H9 (cell line): ENCODE results near the gene NRG2. TPM values are rescaled to one million over a fixed set of nuclear protein-coding genes. Genes with fewer than 3 reads are reported as not detected.

ENCODE experiments used
- DNase-seq: peaks from one replicate; pipeline ENCODE4 v3.0.0-alpha.2; 2017
- H2AFZ ChIP-seq: one replicate; pipeline ENCODE4 v1.6.1; 2013; ENCODE audit warnings: mild to moderate bottlenecking, low read length, control low read depth, moderate library complexity
- H2AK5ac ChIP-seq: 2 replicates; pipeline ENCODE4 v1.6.1; 2013; ENCODE audit warnings: low read length, control low read depth, mixed read lengths; ENCODE audit not compliant: insufficient read length
- H2BK120ac ChIP-seq: one replicate; pipeline ENCODE4 v1.6.1; 2013; ENCODE audit warnings: low read depth, mild to moderate bottlenecking, low read length, control low read depth, inconsistent platforms; ENCODE audit not compliant: poor library complexity, severe bottlenecking
- H2BK12ac ChIP-seq: 2 replicates; pipeline ENCODE4 v1.6.1; 2013; ENCODE audit warnings: low read length, control low read depth, mixed read lengths, low read depth; ENCODE audit not compliant: insufficient read length
- H2BK15ac ChIP-seq: 2 replicates; pipeline ENCODE4 v1.6.1; 2013; ENCODE audit warnings: low read depth, low read length, control low read depth
- H2BK20ac ChIP-seq: one replicate; pipeline ENCODE4 v1.6.1; 2013; ENCODE audit warnings: low read depth, mild to moderate bottlenecking, low read length, control low read depth, inconsistent platforms; ENCODE audit not compliant: poor library complexity, severe bottlenecking
- H2BK5ac ChIP-seq: 2 replicates; pipeline ENCODE4 v1.6.1; 2013; ENCODE audit warnings: low read length, control low read depth, mixed read lengths; ENCODE audit not compliant: insufficient read length
- H3K14ac ChIP-seq: 2 replicates; pipeline ENCODE4 v1.6.1; 2013; ENCODE audit warnings: low read length, control low read depth; ENCODE audit not compliant: insufficient read depth
- H3K18ac ChIP-seq: 2 replicates; pipeline ENCODE4 v1.6.1; 2013; ENCODE audit warnings: low read depth, mild to moderate bottlenecking, mixed read lengths, low read length, control low read depth; ENCODE audit not compliant: insufficient read length
- H3K23ac ChIP-seq: 2 replicates; pipeline ENCODE4 v1.6.1; 2013; ENCODE audit warnings: low read length, control low read depth, mixed read lengths, low read depth; ENCODE audit not compliant: insufficient read length
- H3K23me2 ChIP-seq: 2 replicates; pipeline ENCODE4 v1.6.1; 2013; ENCODE audit warnings: low read depth, mild to moderate bottlenecking, mixed read lengths, low read length, control low read depth; ENCODE audit not compliant: insufficient read length, poor library complexity, severe bottlenecking
- H3K27ac ChIP-seq: 2 replicates; pipeline ENCODE4 v1.5.1; 2013; ENCODE audit warnings: low read length, control low read depth, mixed read lengths, low read depth; ENCODE audit not compliant: insufficient read length
- H3K27me3 ChIP-seq: 2 replicates; pipeline ENCODE4 v1.6.1; 2013; ENCODE audit warnings: low read length, control low read depth, inconsistent platforms; ENCODE audit not compliant: insufficient read depth
- H3K4ac ChIP-seq: 2 replicates; pipeline ENCODE4 v1.6.1; 2013; ENCODE audit warnings: low read depth, mild to moderate bottlenecking, control low read depth, inconsistent platforms, low read length, moderate library complexity
- H3K4me1 ChIP-seq: 2 replicates; pipeline ENCODE4 v1.6.1; 2013; ENCODE audit warnings: low read length, control low read depth, inconsistent platforms; ENCODE audit not compliant: insufficient read depth
- H3K4me2 ChIP-seq: 2 replicates; pipeline ENCODE4 v1.6.1; 2013; ENCODE audit warnings: low read length, control low read depth, mixed read lengths; ENCODE audit not compliant: insufficient read length, insufficient read depth
- H3K56ac ChIP-seq: 2 replicates; pipeline ENCODE4 v1.6.1; 2013; ENCODE audit warnings: low read depth, mild to moderate bottlenecking, mixed read lengths, low read length, control low read depth; ENCODE audit not compliant: insufficient read length
- H3K79me1 ChIP-seq: 2 replicates; pipeline ENCODE4 v1.6.1; 2013; ENCODE audit warnings: low read depth, mild to moderate bottlenecking, moderate library complexity, low read length, control low read depth, inconsistent platforms; ENCODE audit not compliant: insufficient read depth, poor library complexity, severe bottlenecking
- H3K79me2 ChIP-seq: 2 replicates; pipeline ENCODE4 v1.6.1; 2013; ENCODE audit warnings: low read length, control low read depth, inconsistent platforms; ENCODE audit not compliant: insufficient read depth
- H3K9ac ChIP-seq: 2 replicates; pipeline ENCODE4 v1.6.1; 2013; ENCODE audit warnings: low read length, control low read depth, mixed read lengths; ENCODE audit not compliant: insufficient read length; ENCODE audit errors: extremely low read depth
- H3K9me3 ChIP-seq: one replicate; pipeline ENCODE4 v1.6.1; 2013; ENCODE audit warnings: low read depth, low read length, inconsistent platforms; ENCODE audit not compliant: control insufficient read depth
- H3T11ph ChIP-seq: one replicate; pipeline ENCODE4 v1.6.1; 2013; ENCODE audit warnings: mild to moderate bottlenecking, low read length, control low read depth, inconsistent platforms
- H4K20me1 ChIP-seq: one replicate; pipeline ENCODE4 v1.6.1; 2013; ENCODE audit not compliant: control insufficient read depth, insufficient read length, insufficient read depth
- H4K5ac ChIP-seq: 2 replicates; pipeline ENCODE4 v1.6.1; 2013; ENCODE audit warnings: low read depth, mild to moderate bottlenecking, mixed read lengths, low read length, control low read depth; ENCODE audit not compliant: insufficient read length
- H4K8ac ChIP-seq: replicated peaks from 2 replicates; pipeline ENCODE4 v1.6.1; 2013; ENCODE audit warnings: low read length, control low read depth, mixed read lengths, low read depth; ENCODE audit not compliant: insufficient read length
- H4K91ac ChIP-seq: 2 replicates; pipeline ENCODE4 v1.6.1; 2013; ENCODE audit warnings: low read depth, mild to moderate bottlenecking, moderate library complexity, mixed read lengths, low read length, control low read depth; ENCODE audit not compliant: insufficient read length
- H3K27ac Mint-ChIP-seq, 3 experiments: 2 replicates in 2 of 3; 3 replicates in 1 of 3; pipeline ENCODE4 v1.8.0; 2020 to 2021; ENCODE audit warnings: mixed read lengths in 3 of 3, mild to moderate bottlenecking in 1 of 3, moderate library complexity in 1 of 3
- H3K27me3 Mint-ChIP-seq: 2 replicates; pipeline ENCODE4 v1.8.0; 2021; ENCODE audit warnings: low read depth, mild to moderate bottlenecking, moderate library complexity, mixed read lengths
- H3K36me3 Mint-ChIP-seq, 3 experiments: 2 replicates in 2 of 3; 3 replicates in 1 of 3; pipeline ENCODE4 v1.8.0; 2020 to 2021; ENCODE audit warnings: low read depth in 3 of 3, mixed read lengths in 3 of 3; ENCODE audit not compliant: insufficient read depth in 1 of 3
- H3K4me1 Mint-ChIP-seq, 2 experiments: 2 replicates each; pipeline ENCODE4 v1.8.0; 2020; ENCODE audit warnings: mixed read lengths in 2 of 2
- H3K4me3 Mint-ChIP-seq, 2 experiments: 2 replicates in 1 of 2; 3 replicates in 1 of 2; pipeline ENCODE4 v1.8.0; 2020 to 2021; ENCODE audit warnings: mild to moderate bottlenecking in 2 of 2, mixed read lengths in 2 of 2, moderate library complexity in 1 of 2
- H3K9me3 Mint-ChIP-seq, 2 experiments: 2 replicates in 1 of 2; 3 replicates in 1 of 2; pipeline ENCODE4 v1.8.0; 2020; ENCODE audit warnings: mild to moderate bottlenecking in 2 of 2, mixed read lengths in 2 of 2, moderate library complexity in 1 of 2
- CTCF ChIP-seq: fragments of 200-600 bp; sonication (generic); conservative IDR thresholded peaks from 3 replicates; pipeline ENCODE4 v1.8.0; 2021; ENCODE audit warnings: antibody characterized with exemption, mild to moderate bottlenecking
- WGBS: extraction: QIAGEN DNeasy Blood & Tissue Kit; methylation state at CpG from one replicate; pipeline ENCODE4 v1.1.7; 2013; ENCODE audit warnings: missing lambda C conversion rate, low lambda C conversion rate, mixed read lengths; ENCODE audit not compliant: insufficient read length; ENCODE audit errors: extremely low coverage; 5-methylcytosine and 5-hydroxymethylcytosine counted together
- total RNA-seq: library from RNA; stranded (reverse); gene quantifications from 2 replicates; pipeline ENCODE4 v1.2.1, GENCODE V29; 2021

Gene NRG2
- total RNA-seq, 1 experiment from 2014 or later = not detected

GRCh38 chr5:140018096-140018481, 25.0 kb downstream of the NRG2 start:
- H3K56ac ChIP-seq = no peak overlapping the region
- H3K27ac ChIP-seq = no peak overlapping the region
- no peak overlapping the region for H4K5ac ChIP-seq
- H3K27ac Mint-ChIP-seq = no peak overlapping the region
- no peak for TF ChIP-seq CTCF
- no peak overlapping the region for H3K4me3 Mint-ChIP-seq
- H3K14ac ChIP-seq = no peak overlapping the region
- H3K4me2 ChIP-seq = no peak overlapping the region
- H3K4ac ChIP-seq = no peak overlapping the region
- H3K36me3 Mint-ChIP-seq = no peaks in the 10 kb centered on the region
- no peak overlapping the region for H3T11ph ChIP-seq
- no peak overlapping the region for H2BK15ac ChIP-seq
- no peaks in the 10 kb centered on the region for H3K23me2 ChIP-seq
- no peaks in the 10 kb centered on the region for H3K9me3 ChIP-seq
- no peaks in the 10 kb centered on the region for H3K27me3 ChIP-seq
- H3K4me1 ChIP-seq = no peaks in the 10 kb centered on the region
- no peak overlapping the region for H4K8ac ChIP-seq
- H2AK5ac ChIP-seq = no peak overlapping the region
- H2BK12ac ChIP-seq = no peak overlapping the region
- no peak overlapping the region for H2BK120ac ChIP-seq
- no peak overlapping the region for H4K91ac ChIP-seq
- no peaks in the 10 kb centered on the region for H3K4me1 Mint-ChIP-seq
- no peak overlapping the region for H2BK5ac ChIP-seq
- H3K9ac ChIP-seq = no peak overlapping the region
- H3K23ac ChIP-seq = no peak overlapping the region
- peaks cover 6% of the 10 kb centered on the region for H3K27me3 Mint-ChIP-seq
- DNase-seq = no peak
- WGBS = no CpG with 5 or more reads among the region's 8 CpGs
- H3K9me3 Mint-ChIP-seq = no peaks in the 10 kb centered on the region
- no peaks in the 10 kb centered on the region for H4K20me1 ChIP-seq
- no peak overlapping the region for H2AFZ ChIP-seq
- H2BK20ac ChIP-seq = no peak overlapping the region
- H3K79me1 ChIP-seq = no peaks in the 10 kb centered on the region
- H3K18ac ChIP-seq = no peak overlapping the region
- H3K79me2 ChIP-seq = no peaks in the 10 kb centered on the region
